GM19397 (cell line): ENCODE measurements around the gene MICAL2.

ENCODE experiments used
- ATAC-seq: cut with Tn5 transposase; IDR thresholded peaks from one replicate; pipeline ENCODE4 v1.9.1; 2021; ENCODE audit warnings: mild to moderate bottlenecking, moderate library complexity; ENCODE audit not compliant: unreplicated experiment

Gene MICAL2

GRCh38 chr11:12075822-12076821, 34.3 kb upstream of the MICAL2 start:
- no peak for ATAC-seq

DNA sequence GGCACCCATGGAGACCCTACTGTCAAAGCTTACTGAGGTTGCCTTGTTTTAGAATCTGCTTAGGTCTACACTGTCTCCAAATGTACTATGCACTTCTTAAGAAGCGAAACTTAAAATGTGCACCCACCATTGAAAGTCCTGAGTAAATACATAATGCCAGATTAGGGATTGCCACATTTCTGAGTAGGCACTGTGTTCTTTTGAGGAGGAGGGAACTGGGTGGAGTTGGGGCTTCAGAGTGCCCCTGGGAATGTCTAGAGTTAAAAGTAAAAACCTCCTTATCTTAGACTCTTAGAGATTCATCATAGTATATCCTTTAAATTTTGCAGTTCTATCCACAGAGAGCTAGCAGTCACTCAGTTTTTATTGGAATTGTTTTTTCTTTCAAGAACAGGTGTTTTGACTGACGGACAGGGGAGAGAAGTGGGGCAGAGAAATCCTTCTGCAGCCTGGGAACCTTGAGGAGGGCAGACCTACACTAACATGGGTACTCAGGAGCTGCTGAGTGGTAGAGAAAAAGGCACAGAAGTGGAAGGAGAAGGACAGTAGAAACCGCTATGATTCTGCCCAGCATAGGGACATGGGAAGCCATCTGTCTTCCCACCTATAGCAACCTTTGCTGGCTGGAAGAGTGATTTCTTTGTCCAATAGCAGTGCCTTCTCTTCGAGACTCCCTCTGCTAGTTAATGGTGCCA, 33.4 kb upstream of the MICAL2 start:
- no peak for ATAC-seq

DNA sequence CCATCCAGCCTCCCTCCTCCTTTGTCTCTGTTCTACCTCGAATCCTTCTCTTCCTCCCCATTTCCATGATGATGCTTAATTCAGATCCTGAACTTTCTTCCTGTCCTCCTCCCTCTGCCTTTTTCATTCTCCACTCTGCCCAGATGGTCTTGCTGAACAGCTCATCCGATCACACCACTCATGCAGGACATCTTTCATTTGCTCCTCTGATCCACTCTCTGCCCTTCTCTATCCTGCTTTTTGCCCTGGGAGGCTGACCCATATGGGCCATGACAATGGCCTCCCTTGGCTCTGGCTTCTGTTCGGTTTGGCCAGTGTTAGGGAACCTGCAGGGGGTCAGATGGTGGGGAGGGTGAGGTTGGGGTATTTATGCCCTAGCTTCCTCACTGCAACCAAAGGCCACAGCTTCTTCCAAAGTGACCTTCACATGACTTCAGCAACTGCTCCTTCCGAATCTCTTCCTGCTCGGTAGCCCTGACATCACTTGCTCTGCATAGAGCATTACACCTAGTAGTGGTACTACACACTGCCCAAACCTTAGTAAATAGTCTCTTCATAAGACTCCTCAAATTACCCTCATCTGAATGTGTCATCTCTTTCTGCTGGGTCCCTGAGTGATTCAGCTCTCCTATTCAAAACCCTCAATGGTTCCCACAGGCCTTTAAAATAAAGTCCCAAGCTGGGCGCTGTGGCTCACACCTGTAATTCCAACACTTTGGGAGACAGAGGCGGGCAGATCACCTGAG, 32.7 kb upstream of the MICAL2 start:
- ATAC-seq = no peak

DNA sequence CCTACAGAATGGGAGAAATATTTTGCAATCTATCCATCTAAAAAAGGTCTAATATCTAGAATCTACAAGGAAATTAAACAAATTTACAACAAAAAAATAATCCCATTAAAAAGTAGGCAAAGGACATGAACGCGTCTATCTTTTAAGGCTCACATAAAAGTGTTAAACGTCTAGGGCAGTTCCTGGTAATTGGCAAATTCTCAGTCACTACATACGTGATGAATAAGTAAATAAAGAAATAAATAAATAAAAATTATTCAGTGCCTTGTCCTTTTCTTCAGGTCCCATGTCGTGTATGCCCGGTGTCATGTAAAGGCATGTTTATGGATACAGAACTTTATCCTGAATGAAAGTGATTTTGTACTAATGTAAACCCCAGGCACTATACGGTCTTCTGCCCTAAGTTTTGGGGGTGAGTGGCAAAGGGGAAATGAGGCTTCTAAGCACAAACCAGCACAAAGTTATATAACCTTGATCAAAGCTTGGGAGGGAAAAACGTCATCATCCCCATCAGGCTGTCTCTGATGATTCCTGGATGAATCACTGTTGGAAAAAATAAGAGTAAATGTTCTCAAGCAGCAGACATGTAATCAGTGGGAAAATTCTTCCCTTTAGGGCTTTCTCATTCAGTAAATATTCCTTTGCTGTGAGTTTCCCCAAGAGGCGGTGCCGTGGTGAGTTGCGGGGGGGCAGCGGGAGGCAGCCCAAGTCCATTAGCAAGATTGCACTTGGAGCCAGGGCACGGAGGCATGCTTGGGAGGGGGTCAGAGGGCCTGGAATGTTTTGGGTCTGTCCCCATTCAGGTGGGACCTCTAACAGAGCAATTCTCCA, 30.4 kb upstream of the MICAL2 start:
- no peak for ATAC-seq

DNA sequence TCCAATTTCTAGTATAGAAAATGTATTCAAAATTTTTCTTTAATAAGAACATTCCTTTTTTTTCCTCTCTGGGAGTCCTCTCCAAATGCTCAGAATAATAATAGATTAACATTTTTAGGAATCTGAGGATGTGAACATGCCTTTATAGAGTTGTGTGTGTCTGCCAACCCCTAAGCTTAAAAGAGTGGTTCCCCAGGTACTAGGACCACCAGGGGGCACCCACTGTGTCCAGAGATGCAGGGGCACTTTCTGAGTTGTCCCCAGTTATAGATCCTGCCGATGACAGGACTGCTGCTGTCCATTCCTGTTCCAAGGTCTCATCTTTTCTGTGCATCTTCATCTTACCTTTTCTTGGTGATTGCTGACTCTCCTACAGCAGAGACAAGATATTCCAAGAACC, 27.0 kb upstream of the MICAL2 start:
- ATAC-seq = no peak

GRCh38 chr11:12084256-12084655, 26.1 kb upstream of the MICAL2 start:
- ATAC-seq = no peak

DNA sequence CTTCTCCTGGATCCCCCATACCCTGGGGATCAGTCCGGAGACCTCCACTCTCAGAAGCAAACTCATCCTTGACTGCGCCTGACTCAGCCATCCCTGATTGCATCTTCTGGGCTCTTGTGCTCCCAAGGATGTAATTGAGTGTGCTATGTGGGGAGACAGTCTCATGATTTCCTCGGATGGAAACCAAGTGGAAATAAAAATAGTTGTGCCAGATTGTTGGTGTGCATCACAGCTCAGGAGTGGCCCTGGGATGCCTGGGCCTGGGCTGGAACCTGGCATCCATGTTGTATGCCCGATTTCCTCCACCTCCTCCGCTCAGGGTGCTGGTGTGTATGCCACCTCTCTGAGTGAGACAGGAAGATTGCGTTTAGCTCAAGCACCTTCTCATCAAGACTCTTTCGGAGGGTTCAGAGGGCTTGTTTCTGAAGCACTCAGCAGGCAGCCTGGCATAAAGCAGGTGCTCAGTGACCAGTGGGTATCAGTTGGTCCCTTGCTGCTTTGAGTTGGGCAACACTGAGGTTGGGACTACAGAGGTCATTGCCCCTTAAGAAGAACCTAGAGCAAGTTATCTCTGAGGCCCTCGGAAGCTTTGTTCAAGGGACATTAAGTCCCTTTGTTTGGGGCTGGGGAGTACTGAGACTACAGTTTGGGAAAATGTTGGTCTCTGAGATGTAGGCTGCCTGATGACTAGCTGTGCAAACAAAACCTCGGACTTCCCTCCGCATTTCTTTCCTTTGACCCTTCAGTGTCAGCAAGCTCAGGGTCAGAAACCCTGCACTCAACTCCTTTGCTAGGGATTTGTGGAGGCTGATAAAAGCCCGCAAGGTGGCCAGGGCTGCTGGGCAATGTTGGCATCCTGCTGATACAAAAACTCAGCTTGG, 24.8 kb upstream of the MICAL2 start:
- no peak for ATAC-seq

GRCh38 chr11:12086271-12087074, 23.9 kb upstream of the MICAL2 start:
- no peak for ATAC-seq

- ATAC-seq = no peak
These were observed 23.1 kb upstream of the MICAL2 start for GRCh38 chr11:12087075-12088004.

DNA sequence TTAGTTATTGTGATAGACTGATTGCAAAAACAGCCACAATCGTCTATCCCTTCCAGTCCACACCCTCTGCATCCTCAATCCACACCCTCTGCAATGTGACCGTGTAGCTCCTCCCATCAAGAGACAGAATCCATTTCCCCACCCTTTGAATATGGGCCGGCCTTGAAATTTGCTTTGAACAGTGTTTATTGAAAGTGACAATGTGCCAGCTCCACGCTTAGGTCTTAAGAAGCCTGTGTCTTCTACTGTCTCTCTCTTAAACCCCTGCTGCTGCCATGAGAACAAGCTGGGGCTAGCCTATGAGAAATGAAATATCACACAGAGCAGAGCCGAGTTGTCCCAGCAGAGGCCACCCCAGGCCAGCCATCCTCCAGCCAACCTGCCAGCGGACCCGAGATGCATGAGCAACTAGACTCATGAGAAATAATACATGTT, 22.3 kb upstream of the MICAL2 start:
- no peak for ATAC-seq

- ATAC-seq = no peak
These were observed 21.9 kb upstream of the MICAL2 start for GRCh38 chr11:12088531-12088930.

- no peak for ATAC-seq
These were observed 21.3 kb upstream of the MICAL2 start for GRCh38 chr11:12089041-12089440.

GRCh38 chr11:12089473-12089872, 20.9 kb upstream of the MICAL2 start:
- ATAC-seq = no peak

GRCh38 chr11:12090061-12090591, 20.3 kb upstream of the MICAL2 start:
- ATAC-seq = no peak

DNA sequence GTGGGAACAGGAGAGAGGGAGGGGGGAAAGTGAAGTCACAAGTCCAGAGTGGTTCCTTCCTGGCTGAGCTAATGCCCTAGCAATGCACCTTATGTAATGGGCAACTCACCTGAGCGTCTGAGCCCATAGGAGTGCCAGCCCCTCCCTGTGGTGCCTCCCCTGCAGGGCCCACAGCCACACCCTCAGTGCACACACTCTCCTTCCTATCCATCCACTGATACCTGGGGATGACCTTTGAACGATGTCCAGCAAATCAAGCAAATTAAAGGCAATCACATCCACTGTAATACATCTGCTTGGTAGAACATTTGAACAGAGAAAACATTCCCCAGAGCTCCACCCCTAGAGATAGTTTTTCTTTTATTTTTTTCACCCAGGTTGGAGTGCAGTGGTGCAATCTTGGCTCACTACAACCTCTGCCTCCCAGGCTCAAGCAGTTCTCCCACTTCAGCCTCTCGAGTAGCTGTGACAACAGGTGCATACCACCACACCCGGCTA, 19.6 kb upstream of the MICAL2 start:
- ATAC-seq = no peak

DNA sequence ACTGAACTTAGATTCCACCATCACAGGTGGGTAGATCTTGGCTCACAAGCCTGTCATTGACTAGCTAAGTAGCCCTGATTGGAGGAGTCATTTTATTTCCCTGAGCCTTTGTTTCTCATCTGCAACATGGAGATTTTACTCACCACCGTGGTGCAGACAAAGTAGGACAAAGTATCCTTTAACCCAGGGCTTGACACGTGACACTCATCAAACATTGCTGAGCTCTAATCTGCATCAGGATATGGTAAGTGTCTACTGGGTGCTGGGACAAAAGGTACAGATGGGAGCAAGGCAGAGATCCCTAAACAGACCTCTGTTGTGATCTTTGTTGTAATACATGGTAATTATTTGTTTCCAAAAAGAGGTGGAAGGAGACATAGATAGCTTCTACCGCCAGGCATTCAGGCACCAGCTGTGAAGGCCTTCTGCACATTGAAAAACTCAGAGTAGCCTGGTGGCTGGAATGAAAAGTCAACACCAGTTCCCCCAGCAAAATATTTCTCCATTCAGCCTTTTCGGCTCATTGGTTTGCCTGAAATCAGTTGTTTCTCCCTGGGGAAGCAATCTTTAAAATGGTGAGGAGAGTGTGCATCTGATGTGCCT, 18.3 kb upstream of the MICAL2 start:
- ATAC-seq = no peak

DNA sequence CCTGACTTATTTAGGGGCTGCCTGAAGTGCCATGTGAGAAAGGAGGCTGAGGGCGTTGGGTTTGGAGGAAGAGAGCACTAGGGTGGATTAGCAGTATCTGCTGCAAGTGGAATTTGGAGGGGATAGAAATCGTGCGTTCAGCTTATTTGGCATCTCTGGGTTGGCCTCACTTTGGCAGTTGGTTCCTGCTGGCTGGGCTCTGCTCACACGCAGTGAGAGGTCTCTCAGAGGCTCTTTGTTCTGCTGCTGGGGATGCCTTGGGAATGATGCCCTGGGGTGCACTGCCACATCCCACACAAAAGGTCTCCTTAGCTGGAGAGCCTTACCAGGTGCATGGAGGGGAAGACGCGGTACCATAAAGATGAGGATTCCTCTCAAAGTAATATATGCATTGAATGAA, 17.7 kb upstream of the MICAL2 start:
- ATAC-seq = no peak
